HepG2 (cell line): ENCODE measurements around the gene PRR4.

Source experiments
- FOXK2 ChIP-seq: fragments of 450-650 bp; IDR thresholded peaks from 2 replicates; pipeline ENCODE4 v1.6.1; 2016
- SAFB2 ChIP-seq: sonication (generic); formaldehyde crosslinking; IDR thresholded peaks from 2 replicates; pipeline ENCODE4 v1.5.1; 2020; ENCODE audit warnings: missing genetic modification reagents, low read depth, mild to moderate bottlenecking, borderline replicate concordance
- TF ChIP-seq, protein P1 (sequence below): sonication (generic); formaldehyde crosslinking; IDR thresholded peaks from 2 replicates; pipeline ENCODE4 v1.5.0; 2020; ENCODE audit warnings: mild to moderate bottlenecking, missing genetic modification reagents, moderate library complexity

GRCh38 chr12:10873378-10873777 is 24.1 kb upstream of the PRR4 start:
- TF ChIP-seq FOXK2 (no peak), SAFB2 (CRISPR knock-in tag) (no peak)
- TF ChIP-seq, protein P1, sequence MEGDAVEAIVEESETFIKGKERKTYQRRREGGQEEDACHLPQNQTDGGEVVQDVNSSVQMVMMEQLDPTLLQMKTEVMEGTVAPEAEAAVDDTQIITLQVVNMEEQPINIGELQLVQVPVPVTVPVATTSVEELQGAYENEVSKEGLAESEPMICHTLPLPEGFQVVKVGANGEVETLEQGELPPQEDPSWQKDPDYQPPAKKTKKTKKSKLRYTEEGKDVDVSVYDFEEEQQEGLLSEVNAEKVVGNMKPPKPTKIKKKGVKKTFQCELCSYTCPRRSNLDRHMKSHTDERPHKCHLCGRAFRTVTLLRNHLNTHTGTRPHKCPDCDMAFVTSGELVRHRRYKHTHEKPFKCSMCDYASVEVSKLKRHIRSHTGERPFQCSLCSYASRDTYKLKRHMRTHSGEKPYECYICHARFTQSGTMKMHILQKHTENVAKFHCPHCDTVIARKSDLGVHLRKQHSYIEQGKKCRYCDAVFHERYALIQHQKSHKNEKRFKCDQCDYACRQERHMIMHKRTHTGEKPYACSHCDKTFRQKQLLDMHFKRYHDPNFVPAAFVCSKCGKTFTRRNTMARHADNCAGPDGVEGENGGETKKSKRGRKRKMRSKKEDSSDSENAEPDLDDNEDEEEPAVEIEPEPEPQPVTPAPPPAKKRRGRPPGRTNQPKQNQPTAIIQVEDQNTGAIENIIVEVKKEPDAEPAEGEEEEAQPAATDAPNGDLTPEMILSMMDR (CRISPR knock-in tag) = no peak
